ENCODE results near the gene PAIP2.

Gene PAIP2

DNA sequence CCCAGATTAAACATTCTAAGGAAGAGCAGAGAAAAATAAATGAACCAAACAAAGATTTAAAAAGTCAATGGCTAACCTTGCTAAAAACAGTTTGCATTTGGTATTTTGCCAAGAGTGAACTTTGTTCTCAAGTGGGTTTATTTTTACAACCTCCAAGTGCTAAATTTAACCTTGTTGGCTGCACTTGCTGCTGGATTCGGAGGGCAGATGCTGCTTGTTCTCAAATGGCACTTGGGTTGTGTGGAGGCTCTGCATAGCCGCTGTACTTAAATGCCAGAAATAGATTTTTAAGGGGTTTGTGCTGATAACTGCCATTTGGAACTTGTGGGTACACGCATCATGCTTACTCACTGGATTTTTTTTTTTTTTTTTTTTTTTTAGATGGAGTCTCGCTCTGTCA, 75.6 kb downstream of the PAIP2 start:
- DNase-seq (ENCODE audit: low read depth in 1 of 2, low spot score in 1 of 2), result no peak
- Histone ChIP-seq H3K4me3 (replicated peaks; ENCODE audit: insufficient read depth, low read length) (no peak overlapping the region), H3K27ac (replicated peaks) (no peak overlapping the region), H3K27me3 (ENCODE audit: insufficient read depth, poor library complexity, severe bottlenecking) (no peaks in the 10 kb centered on the region)
- TF ChIP-seq POLR2AphosphoS5 (IDR thresholded peaks at IDR 0.05; ENCODE audit: low read depth), result no peak
- no peak for TF ChIP-seq GABPA (IDR thresholded peaks at IDR 0.05; ENCODE audit: low read depth)
- TF ChIP-seq, protein P1, sequence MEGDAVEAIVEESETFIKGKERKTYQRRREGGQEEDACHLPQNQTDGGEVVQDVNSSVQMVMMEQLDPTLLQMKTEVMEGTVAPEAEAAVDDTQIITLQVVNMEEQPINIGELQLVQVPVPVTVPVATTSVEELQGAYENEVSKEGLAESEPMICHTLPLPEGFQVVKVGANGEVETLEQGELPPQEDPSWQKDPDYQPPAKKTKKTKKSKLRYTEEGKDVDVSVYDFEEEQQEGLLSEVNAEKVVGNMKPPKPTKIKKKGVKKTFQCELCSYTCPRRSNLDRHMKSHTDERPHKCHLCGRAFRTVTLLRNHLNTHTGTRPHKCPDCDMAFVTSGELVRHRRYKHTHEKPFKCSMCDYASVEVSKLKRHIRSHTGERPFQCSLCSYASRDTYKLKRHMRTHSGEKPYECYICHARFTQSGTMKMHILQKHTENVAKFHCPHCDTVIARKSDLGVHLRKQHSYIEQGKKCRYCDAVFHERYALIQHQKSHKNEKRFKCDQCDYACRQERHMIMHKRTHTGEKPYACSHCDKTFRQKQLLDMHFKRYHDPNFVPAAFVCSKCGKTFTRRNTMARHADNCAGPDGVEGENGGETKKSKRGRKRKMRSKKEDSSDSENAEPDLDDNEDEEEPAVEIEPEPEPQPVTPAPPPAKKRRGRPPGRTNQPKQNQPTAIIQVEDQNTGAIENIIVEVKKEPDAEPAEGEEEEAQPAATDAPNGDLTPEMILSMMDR (IDR thresholded peaks at IDR 0.05; ENCODE audit: insufficient read depth, low read length), result no peak
- TF ChIP-seq SPI1 (IDR thresholded peaks at IDR 0.05; ENCODE audit: borderline replicate concordance, low read depth), result no peak
- TF ChIP-seq, protein P2, sequence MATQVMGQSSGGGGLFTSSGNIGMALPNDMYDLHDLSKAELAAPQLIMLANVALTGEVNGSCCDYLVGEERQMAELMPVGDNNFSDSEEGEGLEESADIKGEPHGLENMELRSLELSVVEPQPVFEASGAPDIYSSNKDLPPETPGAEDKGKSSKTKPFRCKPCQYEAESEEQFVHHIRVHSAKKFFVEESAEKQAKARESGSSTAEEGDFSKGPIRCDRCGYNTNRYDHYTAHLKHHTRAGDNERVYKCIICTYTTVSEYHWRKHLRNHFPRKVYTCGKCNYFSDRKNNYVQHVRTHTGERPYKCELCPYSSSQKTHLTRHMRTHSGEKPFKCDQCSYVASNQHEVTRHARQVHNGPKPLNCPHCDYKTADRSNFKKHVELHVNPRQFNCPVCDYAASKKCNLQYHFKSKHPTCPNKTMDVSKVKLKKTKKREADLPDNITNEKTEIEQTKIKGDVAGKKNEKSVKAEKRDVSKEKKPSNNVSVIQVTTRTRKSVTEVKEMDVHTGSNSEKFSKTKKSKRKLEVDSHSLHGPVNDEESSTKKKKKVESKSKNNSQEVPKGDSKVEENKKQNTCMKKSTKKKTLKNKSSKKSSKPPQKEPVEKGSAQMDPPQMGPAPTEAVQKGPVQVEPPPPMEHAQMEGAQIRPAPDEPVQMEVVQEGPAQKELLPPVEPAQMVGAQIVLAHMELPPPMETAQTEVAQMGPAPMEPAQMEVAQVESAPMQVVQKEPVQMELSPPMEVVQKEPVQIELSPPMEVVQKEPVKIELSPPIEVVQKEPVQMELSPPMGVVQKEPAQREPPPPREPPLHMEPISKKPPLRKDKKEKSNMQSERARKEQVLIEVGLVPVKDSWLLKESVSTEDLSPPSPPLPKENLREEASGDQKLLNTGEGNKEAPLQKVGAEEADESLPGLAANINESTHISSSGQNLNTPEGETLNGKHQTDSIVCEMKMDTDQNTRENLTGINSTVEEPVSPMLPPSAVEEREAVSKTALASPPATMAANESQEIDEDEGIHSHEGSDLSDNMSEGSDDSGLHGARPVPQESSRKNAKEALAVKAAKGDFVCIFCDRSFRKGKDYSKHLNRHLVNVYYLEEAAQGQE (IDR thresholded peaks at IDR 0.05; ENCODE audit: insufficient replicate concordance, low read depth), result no peak

DNA sequence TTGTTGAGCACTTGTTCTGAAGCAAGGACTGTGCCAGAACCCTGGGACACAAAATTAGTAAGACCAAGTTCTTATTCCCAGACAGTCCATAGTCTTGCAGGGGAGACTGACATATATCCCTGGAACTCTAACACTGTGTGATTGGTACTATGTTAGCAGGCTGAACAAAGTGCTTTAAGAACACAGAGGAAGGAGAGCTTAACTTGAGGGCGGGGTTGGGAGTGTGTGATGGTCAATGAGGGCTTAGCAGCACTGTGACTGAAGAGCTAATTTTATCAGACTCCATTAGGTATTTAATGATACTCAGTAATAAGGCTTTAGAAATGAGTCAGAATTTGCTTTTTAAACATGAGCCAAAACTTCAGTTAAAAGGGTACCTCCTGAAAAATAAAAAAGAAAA, 77.1 kb downstream of the PAIP2 start:
- Histone ChIP-seq H3K27me3 (ENCODE audit: insufficient read depth, poor library complexity, severe bottlenecking) (no peaks in the 10 kb centered on the region), H3K27ac (replicated peaks) (no peak overlapping the region), H3K4me3 (replicated peaks; ENCODE audit: insufficient read depth, low read length) (no peak overlapping the region)
- TF ChIP-seq, protein P2 (IDR thresholded peaks at IDR 0.05; ENCODE audit: insufficient replicate concordance, low read depth), result no peak
- TF ChIP-seq POLR2AphosphoS5 (IDR thresholded peaks at IDR 0.05; ENCODE audit: low read depth) (no peak), SPI1 (IDR thresholded peaks at IDR 0.05; ENCODE audit: borderline replicate concordance, low read depth) (no peak), GABPA (IDR thresholded peaks at IDR 0.05; ENCODE audit: low read depth) (no peak)
- TF ChIP-seq, protein P1 (IDR thresholded peaks at IDR 0.05; ENCODE audit: insufficient read depth, low read length), result no peak
- DNase-seq (ENCODE audit: low read depth in 1 of 2, low spot score in 1 of 2), result no peak
